Activated naive CD4-positive, alpha-beta T cell (primary cell): ENCODE data around the gene INPP5K.
"Not testable (repeated sequence)": the region's sequence is repeated elsewhere in the genome, so short reads cannot be mapped to it uniquely, and the experiment has no call there.

Experiments
- DNase-seq, 4 experiments: peaks; one replicate each; lab custom pipeline; 2025; lab: John Stamatoyannopoulos, UW

Gene INPP5K

GRCh38 chr17:1464186-1464585, 52.2 kb downstream of the INPP5K start:
- DNase-seq: no peak

- no peak for DNase-seq
These were observed 54.0 kb downstream of the INPP5K start for GRCh38 chr17:1462164-1463112.

- no peak for DNase-seq
These were observed 55.0 kb downstream of the INPP5K start for GRCh38 chr17:1461198-1461944.

GRCh38 chr17:1460233-1460632, 56.2 kb downstream of the INPP5K start:
- no peak for DNase-seq

GRCh38 chr17:1455797-1456599, 60.4 kb downstream of the INPP5K start, which contains the start of gene CRK:
Gene CRK (minus strand): TSS chr17:1456232. CDS start chr17:1456117, 115 bp downstream.
- DNase-seq: peak; percentile 96 to 99 (median 98)

- DNase-seq: peak in 1 of 4 experiments; percentile 16
These were observed 61.1 kb downstream of the INPP5K start for GRCh38 chr17:1455291-1455796.

GRCh38 chr17:1454541-1454940, 61.9 kb downstream of the INPP5K start:
- DNase-seq: no peak

GRCh38 chr17:1453694-1454093, 62.7 kb downstream of the INPP5K start:
- DNase-seq: not testable (repeated sequence)

- no peak for DNase-seq
These were observed 63.6 kb downstream of the INPP5K start for GRCh38 chr17:1452836-1453235.

GRCh38 chr17:1450261-1450660, 66.2 kb downstream of the INPP5K start:
- not testable (repeated sequence) for DNase-seq

- DNase-seq: no peak
These were observed 66.9 kb downstream of the INPP5K start for GRCh38 chr17:1449412-1449967.

GRCh38 chr17:1447052-1447451, 69.4 kb downstream of the INPP5K start:
- no peak for DNase-seq

GRCh38 chr17:1446201-1446600, 70.2 kb downstream of the INPP5K start:
- no peak for DNase-seq

GRCh38 chr17:1445695-1446094, 70.7 kb downstream of the INPP5K start:
- DNase-seq: not testable (repeated sequence)
